Stimulated activated CD4-positive, alpha-beta T cell treated with anti-CD3 and anti-CD28 coated beads, TNF-alpha, amount 100 ng/mL, for 4 hours (primary cell): ENCODE results near the gene BFSP1.
A peak's percentile ranks its signal among the peaks of the same experiment; 100 is the strongest.

Experiments
- DNase-seq, 3 experiments: peaks; one replicate each; pipeline ENCODE4 v3.0.0-alpha.2; 2020; ENCODE audit warnings: low read depth in 3 of 3

BFSP1 gene

GRCh38 chr20:17520583-17520982 is 10.6 kb downstream of the BFSP1 start:
- DNase-seq = no peak

GRCh38 chr20:17519606-17520285 is 11.4 kb downstream of the BFSP1 start:
- no peak for DNase-seq

- DNase-seq = no peak
Observed at GRCh38 chr20:17518339-17519052, 12.7 kb downstream of the BFSP1 start.

GRCh38 chr20:17515053-17515452 is 16.1 kb downstream of the BFSP1 start:
- DNase-seq = no peak

- no peak for DNase-seq
Observed at GRCh38 chr20:17513939-17514338, 17.2 kb downstream of the BFSP1 start.

- DNase-seq = no peak
Observed at GRCh38 chr20:17511401-17511800, 19.8 kb downstream of the BFSP1 start.

- DNase-seq = no peak
Observed at GRCh38 chr20:17510548-17510947, 20.6 kb downstream of the BFSP1 start.

GRCh38 chr20:17508756-17509155 is 22.4 kb downstream of the BFSP1 start:
- no peak for DNase-seq

- no peak for DNase-seq
Observed at GRCh38 chr20:17507531-17507930, 23.6 kb downstream of the BFSP1 start.

GRCh38 chr20:17507032-17507431 is 24.1 kb downstream of the BFSP1 start:
- DNase-seq = no peak

GRCh38 chr20:17505636-17506517 is 25.3 kb downstream of the BFSP1 start:
- peak in 2 of 3 experiments; percentile 40 to 48 for DNase-seq

GRCh38 chr20:17504898-17505635 is 26.1 kb downstream of the BFSP1 start:
- DNase-seq = peak in 2 of 3 experiments; percentile 5 to 9

- DNase-seq = no peak
Observed at GRCh38 chr20:17504066-17504897, 26.9 kb downstream of the BFSP1 start.

GRCh38 chr20:17503301-17504065 is 27.7 kb downstream of the BFSP1 start:
- DNase-seq = no peak

- no peak for DNase-seq
Observed at GRCh38 chr20:17502105-17502504, 29.1 kb downstream of the BFSP1 start.

GRCh38 chr20:17501701-17502100 is 29.5 kb downstream of the BFSP1 start:
- DNase-seq = no peak

- DNase-seq = no peak
Observed at GRCh38 chr20:17500826-17501225, 30.4 kb downstream of the BFSP1 start.

GRCh38 chr20:17500271-17500670 is 30.9 kb downstream of the BFSP1 start:
- no peak for DNase-seq

- no peak for DNase-seq
Observed at GRCh38 chr20:17499041-17499440, 32.1 kb downstream of the BFSP1 start.

GRCh38 chr20:17498641-17499040 is 32.5 kb downstream of the BFSP1 start:
- no peak for DNase-seq
